Panc1 (cell line): ENCODE measurements around the gene SETMAR. TPM values are rescaled to one million over a fixed set of nuclear protein-coding genes. Genes with fewer than 3 reads are reported as not detected.
"Not testable (repeated sequence)": the region's sequence is repeated elsewhere in the genome, so short reads cannot be mapped to it uniquely, and the experiment has no call there.

Experiments
- ATAC-seq: fragments of 200-7000 bp; cut with Tn5 transposase; 2 replicates; pipeline ENCODE4 v1.9.1; 2020; ENCODE audit warnings: mild to moderate bottlenecking, moderate library complexity
- BruUV-seq: library from RNA; stranded (reverse); fragments of 400-500 nt; replicated peaks from 2 replicates; lab custom pipeline; 2021; lab: Mats Ljungman, UMichigan
- CTCF ChIA-PET: fragments of 300-600 bp; sonication (Branson Sonifier 250); formaldehyde crosslinking; loops from one replicate; lab custom pipeline; 2022; ENCODE audit warnings: antibody characterized with exemption; lab: Charles Lee
- POLR2A ChIA-PET: fragments of 300-600 bp; sonication (Branson Sonifier 250); formaldehyde crosslinking; loops from one replicate; lab custom pipeline; 2022; ENCODE audit warnings: antibody characterized with exemption; lab: Charles Lee
- DNase-seq: peaks from one replicate; pipeline ENCODE4 v3.0.0-alpha.2; 2010; ENCODE audit warnings: low read depth, low spot score
- H3K27ac ChIP-seq: 2 replicates; pipeline ENCODE4 v1.5.1; 2011; ENCODE audit warnings: mild to moderate bottlenecking, low read length, inconsistent platforms
- H3K27me3 ChIP-seq: fragments of 200-500 bp; sonication (Bioruptor generic); 2 replicates; pipeline ENCODE4 v1.6.0; 2014; ENCODE audit warnings: low read length, inconsistent platforms; ENCODE audit not compliant: control insufficient read depth, insufficient read depth
- H3K36me3 ChIP-seq: fragments of 200-500 bp; sonication (Bioruptor generic); 2 replicates; pipeline ENCODE4 v1.5.1; 2014; ENCODE audit warnings: inconsistent platforms, mild to moderate bottlenecking, low read length, moderate library complexity; ENCODE audit not compliant: control insufficient read depth, insufficient read depth
- H3K4me1 ChIP-seq: 2 replicates; pipeline ENCODE4 v1.5.1; 2011; ENCODE audit warnings: inconsistent platforms, mild to moderate bottlenecking, low read length, moderate library complexity; ENCODE audit not compliant: control insufficient read depth, insufficient read depth
- H3K4me3 ChIP-seq, 2 experiments: 2 replicates each; pipeline ENCODE4 v1.5.1; 2011 to 2012; ENCODE audit warnings: low read depth in 2 of 2, low read length in 2 of 2, mild to moderate bottlenecking in 2 of 2, inconsistent platforms in 1 of 2, moderate library complexity in 1 of 2
- H3K9me3 ChIP-seq: fragments of 200-500 bp; sonication (Bioruptor generic); 2 replicates; pipeline ENCODE4 v1.5.1; 2014; ENCODE audit warnings: low read depth, mild to moderate bottlenecking, inconsistent platforms, low read length, moderate library complexity; ENCODE audit not compliant: control insufficient read depth, insufficient read depth
- CTCF ChIP-seq: fragments of 450-650 bp; IDR thresholded peaks from 2 replicates; pipeline ENCODE4 v1.5.1; 2017; ENCODE audit warnings: mild to moderate bottlenecking
- POLR2AphosphoS5 ChIP-seq: IDR thresholded peaks from 2 replicates; pipeline ENCODE4 v1.6.1; 2012; ENCODE audit warnings: mild to moderate bottlenecking, low read depth, low read length, moderate library complexity
- SIN3A ChIP-seq: IDR thresholded peaks from 2 replicates; pipeline ENCODE4 v1.6.1; 2012; ENCODE audit warnings: low read depth, mild to moderate bottlenecking, low read length, moderate library complexity, borderline replicate concordance; ENCODE audit not compliant: insufficient read depth
- TCF7L2 ChIP-seq: IDR thresholded peaks from 2 replicates; pipeline ENCODE4 v1.6.1; 2011; ENCODE audit warnings: mild to moderate bottlenecking, low read depth, low read length, inconsistent platforms
- in situ Hi-C: cut with HindIII; loops from 2 replicates; pipeline ENCODE4 v1.10.0; 2016; ENCODE audit warnings: low sequenced_read_pairs, low pct_unique_long_range_greater_than_20kb
- intact Hi-C: fragments of 100-400 bp; cut with micrococcal nuclease; formaldehyde crosslinking; loops from one replicate; pipeline ENCODE4 v1.10.0; 2022; ENCODE audit not compliant: unreplicated experiment
- total RNA-seq: library from RNA; stranded (reverse); gene quantifications from one replicate; pipeline ENCODE4 v1.2.1, GENCODE V29; 2021; ENCODE audit not compliant: unreplicated experiment
- TF ChIP-seq, protein P1 (sequence below), 2 experiments: IDR thresholded peaks; 2 replicates each; pipeline ENCODE4 v1.6.1; 2011 to 2012; ENCODE audit warnings: low read depth in 2 of 2, control low read depth in 1 of 2, low read length in 1 of 2, mild to moderate bottlenecking in 1 of 2, moderate library complexity in 1 of 2; ENCODE audit not compliant: insufficient read depth in 1 of 2

The SETMAR gene
- total RNA-seq, 1 experiment from 2014 or later = 9.6 TPM

DNA sequence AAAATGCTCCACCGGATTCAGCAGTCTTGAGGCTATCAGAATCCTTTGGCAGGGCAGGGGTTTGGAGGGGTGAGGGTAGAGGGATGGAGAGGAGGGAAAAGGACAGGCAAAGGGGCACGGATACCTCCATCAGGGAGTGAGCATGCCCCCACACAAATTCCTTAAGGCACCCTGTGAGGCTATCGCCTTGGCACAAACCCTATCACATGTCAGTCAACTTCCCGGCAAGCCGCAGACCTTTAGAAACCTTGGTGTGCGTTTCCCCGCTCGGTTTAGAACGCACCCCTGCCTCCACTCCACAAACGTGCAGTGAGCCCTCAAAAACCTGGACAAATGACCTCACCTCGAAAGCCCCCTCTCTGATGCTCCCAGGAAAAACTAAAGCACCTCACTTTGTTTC lies 422 bp upstream of the SETMAR start:
- no peak for DNase-seq
- ChIA-PET POLR2A (no interaction called here), CTCF (no interaction called here)
- intact Hi-C loops = no loop called here
- H3K36me3 ChIP-seq = no peaks in the 10 kb centered on the region
- TF ChIP-seq CTCF = no peak
- TF ChIP-seq SIN3A = no peak
- TF ChIP-seq POLR2AphosphoS5 = no peak
- TF ChIP-seq TCF7L2 = no peak
- TF ChIP-seq, protein P1, sequence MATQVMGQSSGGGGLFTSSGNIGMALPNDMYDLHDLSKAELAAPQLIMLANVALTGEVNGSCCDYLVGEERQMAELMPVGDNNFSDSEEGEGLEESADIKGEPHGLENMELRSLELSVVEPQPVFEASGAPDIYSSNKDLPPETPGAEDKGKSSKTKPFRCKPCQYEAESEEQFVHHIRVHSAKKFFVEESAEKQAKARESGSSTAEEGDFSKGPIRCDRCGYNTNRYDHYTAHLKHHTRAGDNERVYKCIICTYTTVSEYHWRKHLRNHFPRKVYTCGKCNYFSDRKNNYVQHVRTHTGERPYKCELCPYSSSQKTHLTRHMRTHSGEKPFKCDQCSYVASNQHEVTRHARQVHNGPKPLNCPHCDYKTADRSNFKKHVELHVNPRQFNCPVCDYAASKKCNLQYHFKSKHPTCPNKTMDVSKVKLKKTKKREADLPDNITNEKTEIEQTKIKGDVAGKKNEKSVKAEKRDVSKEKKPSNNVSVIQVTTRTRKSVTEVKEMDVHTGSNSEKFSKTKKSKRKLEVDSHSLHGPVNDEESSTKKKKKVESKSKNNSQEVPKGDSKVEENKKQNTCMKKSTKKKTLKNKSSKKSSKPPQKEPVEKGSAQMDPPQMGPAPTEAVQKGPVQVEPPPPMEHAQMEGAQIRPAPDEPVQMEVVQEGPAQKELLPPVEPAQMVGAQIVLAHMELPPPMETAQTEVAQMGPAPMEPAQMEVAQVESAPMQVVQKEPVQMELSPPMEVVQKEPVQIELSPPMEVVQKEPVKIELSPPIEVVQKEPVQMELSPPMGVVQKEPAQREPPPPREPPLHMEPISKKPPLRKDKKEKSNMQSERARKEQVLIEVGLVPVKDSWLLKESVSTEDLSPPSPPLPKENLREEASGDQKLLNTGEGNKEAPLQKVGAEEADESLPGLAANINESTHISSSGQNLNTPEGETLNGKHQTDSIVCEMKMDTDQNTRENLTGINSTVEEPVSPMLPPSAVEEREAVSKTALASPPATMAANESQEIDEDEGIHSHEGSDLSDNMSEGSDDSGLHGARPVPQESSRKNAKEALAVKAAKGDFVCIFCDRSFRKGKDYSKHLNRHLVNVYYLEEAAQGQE (IDR thresholded peaks at IDR 0.05; ENCODE audit: insufficient read depth in 1 of 2, low read depth in 2 of 2, low read length in 1 of 2) = no peak
- H3K27me3 ChIP-seq = no peaks in the 10 kb centered on the region; the same call in 1 of the 2 replicates
- H3K27ac ChIP-seq = peak overlapping the region; percentile 92
- no peak for ATAC-seq
- in situ Hi-C loops = no loop called here
- no TSS peak for BruUV-seq
- peak overlapping the region; percentile 77 to 88 for H3K4me3 ChIP-seq
- no peaks in the 10 kb centered on the region for H3K9me3 ChIP-seq
- H3K4me1 ChIP-seq = peaks cover 8% of the 10 kb centered on the region; the same call in 1 of the 2 replicates

- intact Hi-C loops, H3K4me3 ChIP-seq, H3K27me3 ChIP-seq, H3K27ac ChIP-seq, CTCF ChIA-PET, H3K36me3 ChIP-seq, BruUV-seq, POLR2A ChIA-PET, ATAC-seq, DNase-seq, H3K9me3 ChIP-seq, in situ Hi-C loops, H3K4me1 ChIP-seq: not testable (repeated sequence)
These were observed 2.0 kb downstream of the SETMAR start for GRCh38 chr3:4305210-4305609.

- Histone ChIP-seq H3K36me3 (no peaks in the 10 kb centered on the region), H3K4me1 (peaks cover 8% of the 10 kb centered on the region), H3K27me3 (no peaks in the 10 kb centered on the region), H3K9me3 (no peaks in the 10 kb centered on the region), H3K4me3 (no peak overlapping the region), H3K27ac (no peak overlapping the region)
- ATAC-seq = no peak
- POLR2A ChIA-PET = no interaction called here
- CTCF ChIA-PET = no interaction called here
- in situ Hi-C loops (no loop called here), intact Hi-C loops (no loop called here)
- no peak for DNase-seq
- TF ChIP-seq SIN3A = no peak
- no peak for TF ChIP-seq POLR2AphosphoS5
- TF ChIP-seq TCF7L2 = no peak
- TF ChIP-seq CTCF = no peak
- TF ChIP-seq, protein P1 (IDR thresholded peaks at IDR 0.05; ENCODE audit: insufficient read depth in 1 of 2, low read depth in 2 of 2, low read length in 1 of 2) = no peak
- BruUV-seq = no TSS peak
These were observed 2.9 kb downstream of the SETMAR start for GRCh38 chr3:4306091-4306490.
